C4-2B (cell line): ENCODE data around the gene CNTN4.

Experiments used
- H3K27ac ChIP-seq: fragments of 450-650 bp; 2 replicates; pipeline ENCODE4 v1.5.1; 2017
- ZFX ChIP-seq: fragments of 450-650 bp; IDR thresholded peaks from 2 replicates; pipeline ENCODE4 v1.6.1; 2017
- TF ChIP-seq, protein P1 (sequence below): fragments of 450-650 bp; conservative IDR thresholded peaks from 2 replicates; pipeline ENCODE4 v1.5.1; 2017; ENCODE audit warnings: mild to moderate bottlenecking

CNTN4 gene

DNA sequence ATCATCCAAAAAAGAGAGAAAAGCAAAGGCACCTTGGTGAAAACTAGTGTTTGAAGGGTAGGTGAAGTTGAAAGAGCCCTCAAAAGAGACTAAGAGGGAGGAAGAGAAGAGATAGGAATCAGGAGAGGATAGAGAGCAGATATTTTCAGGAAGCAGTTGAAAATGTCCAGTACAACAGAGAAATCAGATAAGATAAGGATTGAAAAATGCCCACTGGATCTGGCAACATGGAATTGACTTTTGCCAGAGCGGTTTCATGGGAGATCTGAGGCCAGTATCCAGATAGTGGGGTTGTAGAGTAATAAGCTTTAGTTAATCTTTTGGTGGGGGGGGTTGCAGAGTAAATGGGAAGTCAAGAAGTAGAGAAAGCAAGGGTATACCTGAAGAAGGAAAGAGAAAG lies 674.1 kb downstream of the CNTN4 start:
- TF ChIP-seq, protein P1, sequence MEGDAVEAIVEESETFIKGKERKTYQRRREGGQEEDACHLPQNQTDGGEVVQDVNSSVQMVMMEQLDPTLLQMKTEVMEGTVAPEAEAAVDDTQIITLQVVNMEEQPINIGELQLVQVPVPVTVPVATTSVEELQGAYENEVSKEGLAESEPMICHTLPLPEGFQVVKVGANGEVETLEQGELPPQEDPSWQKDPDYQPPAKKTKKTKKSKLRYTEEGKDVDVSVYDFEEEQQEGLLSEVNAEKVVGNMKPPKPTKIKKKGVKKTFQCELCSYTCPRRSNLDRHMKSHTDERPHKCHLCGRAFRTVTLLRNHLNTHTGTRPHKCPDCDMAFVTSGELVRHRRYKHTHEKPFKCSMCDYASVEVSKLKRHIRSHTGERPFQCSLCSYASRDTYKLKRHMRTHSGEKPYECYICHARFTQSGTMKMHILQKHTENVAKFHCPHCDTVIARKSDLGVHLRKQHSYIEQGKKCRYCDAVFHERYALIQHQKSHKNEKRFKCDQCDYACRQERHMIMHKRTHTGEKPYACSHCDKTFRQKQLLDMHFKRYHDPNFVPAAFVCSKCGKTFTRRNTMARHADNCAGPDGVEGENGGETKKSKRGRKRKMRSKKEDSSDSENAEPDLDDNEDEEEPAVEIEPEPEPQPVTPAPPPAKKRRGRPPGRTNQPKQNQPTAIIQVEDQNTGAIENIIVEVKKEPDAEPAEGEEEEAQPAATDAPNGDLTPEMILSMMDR, result no peak
- TF ChIP-seq ZFX, result no peak

DNA sequence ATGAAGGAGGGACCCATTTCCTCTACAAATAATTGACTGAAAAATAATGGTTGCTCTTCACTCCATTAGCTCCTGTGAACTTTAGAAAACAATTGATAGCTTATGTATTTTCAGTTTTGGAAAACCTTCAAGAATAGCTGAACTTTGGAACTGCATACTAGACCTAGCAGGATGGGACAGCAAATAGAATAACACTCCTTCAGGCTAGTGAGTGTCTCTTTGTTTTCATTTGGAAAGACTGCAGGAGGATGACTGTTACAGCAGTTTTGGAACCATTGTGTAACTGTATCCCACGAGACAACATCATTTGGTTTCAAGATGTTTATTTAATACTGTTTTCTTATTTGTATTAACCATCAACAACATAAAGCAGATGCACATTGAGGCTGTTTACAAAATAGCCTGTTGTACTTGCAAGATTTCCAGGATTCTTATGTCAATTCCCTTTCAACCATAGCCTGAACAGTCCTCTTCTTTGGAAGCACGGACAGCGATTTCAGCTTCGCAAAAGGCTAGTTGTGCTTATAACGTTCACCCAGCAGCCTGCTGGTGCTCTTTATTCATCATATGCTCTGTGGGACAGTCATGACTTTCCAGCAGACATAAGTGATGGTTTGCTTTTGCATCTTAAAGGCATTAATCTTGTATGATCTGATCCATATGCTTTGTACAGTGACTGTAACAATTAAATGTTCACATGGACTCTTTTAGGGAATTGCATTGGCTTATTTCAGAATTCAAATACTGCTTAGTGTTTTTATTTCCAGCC lies 676.0 kb downstream of the CNTN4 start:
- no peak overlapping the region for H3K27ac ChIP-seq
- TF ChIP-seq, protein P1, result no peak
- TF ChIP-seq ZFX, result no peak

More for the DNA sequence above, 674.1 kb downstream of the CNTN4 start:
- no peak overlapping the region for H3K27ac ChIP-seq

DNA sequence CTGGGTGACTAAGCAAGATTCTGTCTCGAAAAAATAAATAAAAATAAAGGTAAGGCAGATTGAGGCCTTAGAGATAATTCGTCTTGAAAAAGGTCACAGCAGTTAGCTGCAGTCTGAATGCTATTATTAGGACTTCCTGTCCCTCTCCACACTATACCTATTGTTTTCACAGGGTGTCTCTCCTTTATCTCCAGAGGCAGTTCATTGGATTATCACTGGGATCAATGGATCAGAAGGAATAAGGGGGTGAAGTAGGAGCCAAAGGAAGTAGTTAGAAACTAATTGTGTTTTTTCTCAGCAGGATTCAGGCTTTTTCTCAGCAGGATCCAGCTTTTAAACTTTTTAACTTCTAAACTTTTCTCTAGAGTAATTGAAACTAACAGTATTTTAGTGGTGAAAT lies 684.6 kb downstream of the CNTN4 start:
- H3K27ac ChIP-seq, result no peak overlapping the region
- no peak for TF ChIP-seq ZFX
- TF ChIP-seq, protein P1, result no peak

DNA sequence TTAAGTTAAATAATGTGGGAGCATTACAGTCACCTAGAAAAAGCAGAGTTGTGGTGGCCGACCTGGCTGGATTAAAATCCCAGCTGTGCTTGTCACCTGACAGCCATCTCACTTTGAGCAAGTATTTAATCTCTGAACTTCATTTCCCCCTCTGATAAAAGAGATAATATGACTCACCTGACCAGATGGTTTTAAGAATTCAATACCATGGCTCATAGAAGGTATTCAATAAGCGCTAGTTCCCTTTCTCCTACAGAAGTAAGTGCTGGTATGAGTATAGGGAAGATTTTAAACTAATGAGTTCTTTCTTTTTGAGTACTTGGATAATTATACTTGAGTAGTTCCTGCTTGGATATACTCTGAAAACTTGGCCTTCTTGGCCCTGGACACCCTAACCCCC lies 686.0 kb downstream of the CNTN4 start:
- no peak overlapping the region for H3K27ac ChIP-seq

DNA sequence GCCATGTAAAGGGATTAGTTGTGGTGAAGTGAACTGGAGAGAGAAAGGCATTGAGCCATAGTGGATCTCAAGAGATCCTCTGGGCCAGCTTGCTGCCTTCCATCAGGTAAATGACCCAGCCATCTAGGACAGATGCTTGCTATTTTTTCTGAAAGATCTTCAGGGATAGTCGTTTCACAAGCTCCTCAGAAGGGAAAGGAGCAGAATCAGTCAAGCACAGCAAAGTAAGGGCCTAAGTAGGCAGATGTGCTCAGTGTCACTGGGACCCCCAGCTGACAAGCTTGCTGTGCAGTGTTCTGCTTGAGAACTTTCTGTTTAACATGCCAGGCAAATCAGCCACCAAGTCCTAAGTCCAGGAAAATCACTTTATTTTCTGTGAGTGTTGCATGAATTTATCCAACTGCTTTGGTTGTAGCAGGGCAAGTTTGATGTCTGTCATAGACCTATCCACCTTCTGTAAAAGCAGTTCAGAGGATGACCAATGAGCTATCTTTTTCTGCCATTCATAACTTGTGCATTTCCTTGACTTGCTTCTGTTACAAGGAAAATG lies 691.7 kb downstream of the CNTN4 start:
- no peak overlapping the region for H3K27ac ChIP-seq
- no peak for TF ChIP-seq ZFX
- TF ChIP-seq, protein P1, result no peak

More for the DNA sequence above, 686.0 kb downstream of the CNTN4 start:
- TF ChIP-seq, protein P1, result no peak
- TF ChIP-seq ZFX, result no peak

DNA sequence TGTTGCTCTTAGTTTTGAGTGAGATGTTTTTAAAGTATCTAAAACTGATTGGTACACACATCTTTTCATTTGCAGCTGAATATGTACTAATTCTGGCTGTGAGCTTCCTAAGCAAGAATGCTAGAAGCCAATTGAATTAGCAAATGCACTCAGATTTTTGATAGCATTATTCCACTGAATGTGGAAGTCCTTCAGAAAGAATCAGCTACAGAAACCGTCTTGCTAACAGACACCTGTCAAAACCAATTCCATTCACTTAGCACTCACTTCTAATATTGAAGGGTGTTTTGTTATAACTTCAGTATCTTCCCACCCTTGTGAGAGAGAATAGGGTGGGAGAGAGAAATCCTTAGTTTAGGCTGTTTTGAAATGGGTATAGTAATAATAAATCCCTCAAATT lies 693.8 kb downstream of the CNTN4 start:
- H3K27ac ChIP-seq, result no peak overlapping the region
- TF ChIP-seq, protein P1, result no peak
- TF ChIP-seq ZFX, result no peak

DNA sequence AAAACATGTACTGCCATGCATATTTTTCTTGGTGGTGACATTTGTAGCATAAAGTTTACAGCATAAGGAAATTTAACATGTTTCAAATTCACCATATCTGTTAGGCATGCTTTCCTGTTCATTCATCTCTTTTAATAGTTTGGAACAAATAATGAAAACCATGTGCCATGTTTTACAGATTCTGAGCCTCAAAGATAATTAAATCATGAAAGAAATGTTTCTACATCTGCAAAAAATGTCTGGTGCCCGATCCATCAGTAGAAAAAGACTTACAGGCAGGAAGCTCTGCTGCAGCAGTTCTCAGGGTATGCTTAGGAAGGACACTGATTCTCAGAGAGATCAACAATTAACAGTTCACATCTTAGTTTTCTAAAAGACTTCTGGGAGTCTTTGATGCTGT lies 695.3 kb downstream of the CNTN4 start:
- TF ChIP-seq, protein P1, result no peak
- TF ChIP-seq ZFX, result no peak
- H3K27ac ChIP-seq, result no peak overlapping the region
